ENCODE data around the gene STX8.

Gene STX8

GRCh38 chr17:9244066-9245052 is 331.3 kb downstream of the STX8 start:
- TF ChIP-seq CTCF (conservative IDR thresholded peaks at IDR 0.05; ENCODE audit: low read depth, low read length) = no peak
- peak; percentile 92 for DNase-seq (ENCODE audit: low read depth)
- H3K4me3 ChIP-seq (ENCODE audit: low read depth, low read length) = no peak overlapping the region

GRCh38 chr17:9242983-9243382 is 332.6 kb downstream of the STX8 start:
- DNase-seq (ENCODE audit: low read depth) = no peak
- TF ChIP-seq CTCF (conservative IDR thresholded peaks at IDR 0.05; ENCODE audit: low read depth, low read length) = no peak
- no peak overlapping the region for H3K4me3 ChIP-seq (ENCODE audit: low read depth, low read length)

GRCh38 chr17:9242497-9242881 is 333.1 kb downstream of the STX8 start:
- no peak overlapping the region for H3K4me3 ChIP-seq (ENCODE audit: low read depth, low read length)
- no peak for TF ChIP-seq CTCF (conservative IDR thresholded peaks at IDR 0.05; ENCODE audit: low read depth, low read length)
- DNase-seq (ENCODE audit: low read depth) = no peak

- H3K4me3 ChIP-seq (ENCODE audit: low read depth, low read length) = no peak overlapping the region
- TF ChIP-seq CTCF (conservative IDR thresholded peaks at IDR 0.05; ENCODE audit: low read depth, low read length) = no peak
- no peak for DNase-seq (ENCODE audit: low read depth)
Observed at GRCh38 chr17:9241774-9242496, 333.7 kb downstream of the STX8 start.

- no peak for DNase-seq (ENCODE audit: low read depth)
- TF ChIP-seq CTCF (conservative IDR thresholded peaks at IDR 0.05; ENCODE audit: low read depth, low read length) = no peak
- H3K4me3 ChIP-seq (ENCODE audit: low read depth, low read length) = no peak overlapping the region
Observed at GRCh38 chr17:9241371-9241712, 334.3 kb downstream of the STX8 start.

GRCh38 chr17:9240659-9241370 is 334.8 kb downstream of the STX8 start:
- peak overlapping the region; percentile 47 for H3K4me3 ChIP-seq (ENCODE audit: low read depth, low read length)
- no peak for TF ChIP-seq CTCF (conservative IDR thresholded peaks at IDR 0.05; ENCODE audit: low read depth, low read length)
- DNase-seq (ENCODE audit: low read depth) = peak; percentile 32

All from choroid plexus epithelial cell (primary cell).